KMS-11 (cell line): ENCODE data around the gene CALN1.

Experiments used
- H2AFZ ChIP-seq: fragments of 200-600 bp; sonication (generic); 2 replicates; pipeline ENCODE4 v1.6.1; 2016; ENCODE audit warnings: antibody characterized with exemption, mixed run types, low read depth
- H3K27ac ChIP-seq: fragments of 200-600 bp; sonication (generic); 2 replicates; pipeline ENCODE4 v1.6.1; 2016; ENCODE audit warnings: mild to moderate bottlenecking, mixed run types
- H3K27me3 ChIP-seq: fragments of 200-600 bp; sonication (generic); 2 replicates; pipeline ENCODE4 v1.6.1; 2017; ENCODE audit warnings: mild to moderate bottlenecking, low read depth, mixed run types, moderate library complexity; ENCODE audit not compliant: insufficient read depth
- H3K36me3 ChIP-seq: fragments of 200-600 bp; sonication (generic); 2 replicates; pipeline ENCODE4 v1.6.1; 2017; ENCODE audit warnings: mild to moderate bottlenecking, mixed run types; ENCODE audit not compliant: insufficient read depth
- H3K4me1 ChIP-seq: fragments of 200-600 bp; sonication (generic); 2 replicates; pipeline ENCODE4 v1.6.1; 2016; ENCODE audit warnings: mild to moderate bottlenecking, low read depth, mixed run types; ENCODE audit not compliant: poor library complexity, severe bottlenecking
- H3K4me2 ChIP-seq: fragments of 200-600 bp; sonication (generic); 2 replicates; pipeline ENCODE4 v1.7.0; 2016; ENCODE audit warnings: mild to moderate bottlenecking, mixed run types
- H3K4me3 ChIP-seq: fragments of 200-600 bp; sonication (generic); IDR thresholded peaks from 2 replicates; pipeline ENCODE4 v1.6.1; 2017; ENCODE audit warnings: low read depth, low read length, mixed read lengths; ENCODE audit not compliant: insufficient read depth
- H3K79me2 ChIP-seq: fragments of 200-600 bp; sonication (generic); 2 replicates; pipeline ENCODE4 v1.6.1; 2016; ENCODE audit warnings: low read depth, mixed run types; ENCODE audit not compliant: insufficient read depth
- H3K9ac ChIP-seq: fragments of 200-600 bp; sonication (generic); 2 replicates; pipeline ENCODE4 v1.6.1; 2016; ENCODE audit warnings: mild to moderate bottlenecking, mixed run types
- H4K20me1 ChIP-seq: fragments of 200-600 bp; sonication (generic); 2 replicates; pipeline ENCODE4 v1.6.1; 2016; ENCODE audit warnings: mild to moderate bottlenecking, mixed run types; ENCODE audit not compliant: insufficient read depth
- CTCF ChIP-seq: fragments of 200-600 bp; sonication (generic); conservative IDR thresholded peaks from 2 replicates; pipeline ENCODE4 v1.6.1; 2017; ENCODE audit warnings: low read depth, mild to moderate bottlenecking, antibody characterized with exemption, low read length, moderate library complexity, mixed read lengths

The CALN1 gene

GRCh38 chr7:72334698-72335097, 77.4 kb downstream of the CALN1 start:
- TF ChIP-seq CTCF, result no peak
- no peaks in the 10 kb centered on the region for H3K27me3 ChIP-seq
- H2AFZ ChIP-seq, result no peak overlapping the region
- H3K4me1 ChIP-seq, result no peaks in the 10 kb centered on the region
- no peak overlapping the region for H3K9ac ChIP-seq
- no peaks in the 10 kb centered on the region for H3K36me3 ChIP-seq
- H3K79me2 ChIP-seq, result no peaks in the 10 kb centered on the region
- H3K4me3 ChIP-seq, result no peak overlapping the region
- no peaks in the 10 kb centered on the region for H4K20me1 ChIP-seq
- no peak overlapping the region for H3K27ac ChIP-seq
- no peak overlapping the region for H3K4me2 ChIP-seq

GRCh38 chr7:72334066-72334465, 78.1 kb downstream of the CALN1 start:
- Histone ChIP-seq H3K4me2 (no peak overlapping the region), H4K20me1 (no peaks in the 10 kb centered on the region), H3K27me3 (no peaks in the 10 kb centered on the region), H3K79me2 (no peaks in the 10 kb centered on the region), H3K27ac (no peak overlapping the region), H3K9ac (no peak overlapping the region), H3K4me3 (no peak overlapping the region), H2AFZ (no peak overlapping the region), H3K36me3 (no peaks in the 10 kb centered on the region), H3K4me1 (no peaks in the 10 kb centered on the region)
- TF ChIP-seq CTCF, result 0 out of 2 replicates have a peak, but pooled peaks have one; percentile 21

GRCh38 chr7:72326811-72327210, 85.3 kb downstream of the CALN1 start:
- no peaks in the 10 kb centered on the region for H3K27me3 ChIP-seq
- H3K27ac ChIP-seq, result no peak overlapping the region
- no peaks in the 10 kb centered on the region for H3K79me2 ChIP-seq
- H3K9ac ChIP-seq, result no peak overlapping the region
- no peaks in the 10 kb centered on the region for H4K20me1 ChIP-seq
- no peak overlapping the region for H2AFZ ChIP-seq
- no peak overlapping the region for H3K4me3 ChIP-seq
- TF ChIP-seq CTCF, result no peak
- H3K36me3 ChIP-seq, result no peaks in the 10 kb centered on the region
- no peak overlapping the region for H3K4me2 ChIP-seq
- no peaks in the 10 kb centered on the region for H3K4me1 ChIP-seq

GRCh38 chr7:72326365-72326764, 85.8 kb downstream of the CALN1 start:
- Histone ChIP-seq H3K27me3 (no peaks in the 10 kb centered on the region), H3K9ac (no peak overlapping the region), H3K27ac (no peak overlapping the region), H3K79me2 (no peaks in the 10 kb centered on the region), H3K36me3 (no peaks in the 10 kb centered on the region), H3K4me3 (no peak overlapping the region), H2AFZ (no peak overlapping the region), H4K20me1 (no peaks in the 10 kb centered on the region), H3K4me2 (no peak overlapping the region), H3K4me1 (no peaks in the 10 kb centered on the region)
- no peak for TF ChIP-seq CTCF
